ENCODE measurements around the gene SGMS1.
A peak's percentile ranks its signal among the peaks of the same experiment; 100 is the strongest.
"Not testable (repeated sequence)": the region's sequence is repeated elsewhere in the genome, so short reads cannot be mapped to it uniquely, and the experiment has no call there.

Gene SGMS1

GRCh38 chr10:50623663-50624412 lies at the start of gene SGMS1:
SGMS1 (minus strand) TSS chr10:50623956; CDS start chr10:50344114, 279,842 bp downstream.
- DNase-seq (ENCODE audit: low spot score) = peak; percentile 97

GRCh38 chr10:50672152-50672551 lies 48.4 kb upstream of the SGMS1 start:
- not testable (repeated sequence) for DNase-seq (ENCODE audit: low spot score)

GRCh38 chr10:50671645-50672044 lies 47.9 kb upstream of the SGMS1 start:
- DNase-seq (ENCODE audit: low spot score) = not testable (repeated sequence)

- DNase-seq (ENCODE audit: low spot score) = not testable (repeated sequence)
These were observed 46.2 kb upstream of the SGMS1 start for GRCh38 chr10:50669957-50670356.

- not testable (repeated sequence) for DNase-seq (ENCODE audit: low spot score)
These were observed 43.6 kb upstream of the SGMS1 start for GRCh38 chr10:50667353-50667752.

- DNase-seq (ENCODE audit: low spot score) = not testable (repeated sequence)
These were observed 38.7 kb upstream of the SGMS1 start for GRCh38 chr10:50662420-50662819.

GRCh38 chr10:50661563-50661962 lies 37.8 kb upstream of the SGMS1 start:
- DNase-seq (ENCODE audit: low spot score) = not testable (repeated sequence)

- DNase-seq (ENCODE audit: low spot score) = not testable (repeated sequence)
These were observed 36.3 kb upstream of the SGMS1 start for GRCh38 chr10:50659865-50660730.

- DNase-seq (ENCODE audit: low spot score) = not testable (repeated sequence)
These were observed 35.5 kb upstream of the SGMS1 start for GRCh38 chr10:50659016-50659864.

- no peak for DNase-seq (ENCODE audit: low spot score)
These were observed 34.4 kb upstream of the SGMS1 start for GRCh38 chr10:50658165-50658564.

- DNase-seq (ENCODE audit: low spot score) = no peak
These were observed 30.0 kb upstream of the SGMS1 start for GRCh38 chr10:50653758-50654157.

- DNase-seq (ENCODE audit: low spot score) = peak; percentile 50
These were observed 29.4 kb upstream of the SGMS1 start for GRCh38 chr10:50653142-50653541.

GRCh38 chr10:50651808-50652207 lies 28.1 kb upstream of the SGMS1 start:
- DNase-seq (ENCODE audit: low spot score) = no peak

GRCh38 chr10:50650481-50650880 lies 26.7 kb upstream of the SGMS1 start:
- no peak for DNase-seq (ENCODE audit: low spot score)

GRCh38 chr10:50648935-50649227 lies 25.1 kb upstream of the SGMS1 start:
- DNase-seq (ENCODE audit: low spot score) = no peak

GRCh38 chr10:50648089-50648934 lies 24.6 kb upstream of the SGMS1 start:
- DNase-seq (ENCODE audit: low spot score) = no peak

- DNase-seq (ENCODE audit: low spot score) = not testable (repeated sequence)
These were observed 23.6 kb upstream of the SGMS1 start for GRCh38 chr10:50647350-50647749.

GRCh38 chr10:50645236-50645635 lies 21.5 kb upstream of the SGMS1 start:
- no peak for DNase-seq (ENCODE audit: low spot score)

- no peak for DNase-seq (ENCODE audit: low spot score)
These were observed 17.9 kb upstream of the SGMS1 start for GRCh38 chr10:50641626-50642025.

GRCh38 chr10:50640238-50640637 lies 16.5 kb upstream of the SGMS1 start:
- no peak for DNase-seq (ENCODE audit: low spot score)
